Midbrain (tissue), 1 donor: ENCODE results near the gene MPPED1.

Source experiments
- DNase-seq: peaks from one replicate; lab custom pipeline; 2025; lab: John Stamatoyannopoulos, UW

Gene MPPED1

DNA sequence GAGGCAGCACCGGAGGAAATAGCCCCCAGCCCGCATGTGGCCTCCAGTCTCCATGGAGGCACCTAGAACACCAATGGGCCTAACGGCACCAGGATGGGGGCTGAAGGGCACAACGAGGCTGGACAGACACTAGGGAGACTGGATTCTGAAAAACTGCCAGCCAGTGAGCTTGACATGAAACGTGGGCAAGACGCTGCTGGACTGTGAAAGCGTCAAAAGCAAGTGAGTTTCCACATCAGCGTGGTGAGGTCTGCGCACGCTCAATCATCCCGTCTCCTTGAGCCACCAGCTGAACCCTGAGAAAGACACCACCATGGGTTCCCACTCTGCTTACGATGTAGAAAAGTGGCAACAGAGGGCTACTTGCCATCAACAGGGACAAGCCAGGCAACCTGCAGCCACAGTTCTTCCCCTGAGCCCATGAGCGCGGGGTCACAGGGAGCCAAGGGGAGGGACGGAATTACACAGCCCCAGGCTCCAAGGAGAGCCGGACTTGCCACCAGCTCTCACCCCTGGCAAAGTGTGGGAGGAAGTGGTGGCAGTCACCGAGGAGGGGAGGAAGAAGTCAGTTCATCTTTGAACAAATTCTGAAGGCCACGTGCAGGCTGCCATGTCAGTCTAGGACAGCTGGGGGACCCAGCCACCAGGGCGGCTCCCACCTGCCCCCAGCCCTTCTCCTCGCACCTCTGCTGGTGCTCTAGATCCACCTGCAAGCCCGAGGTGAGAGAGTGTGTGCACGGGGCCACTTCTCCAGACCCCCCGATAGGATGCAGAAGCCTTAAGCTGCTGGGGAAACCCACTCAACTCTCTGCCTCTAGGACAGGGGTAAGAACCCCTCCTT, 131.1 kb downstream of the MPPED1 start:
- DNase-seq = no peak

DNA sequence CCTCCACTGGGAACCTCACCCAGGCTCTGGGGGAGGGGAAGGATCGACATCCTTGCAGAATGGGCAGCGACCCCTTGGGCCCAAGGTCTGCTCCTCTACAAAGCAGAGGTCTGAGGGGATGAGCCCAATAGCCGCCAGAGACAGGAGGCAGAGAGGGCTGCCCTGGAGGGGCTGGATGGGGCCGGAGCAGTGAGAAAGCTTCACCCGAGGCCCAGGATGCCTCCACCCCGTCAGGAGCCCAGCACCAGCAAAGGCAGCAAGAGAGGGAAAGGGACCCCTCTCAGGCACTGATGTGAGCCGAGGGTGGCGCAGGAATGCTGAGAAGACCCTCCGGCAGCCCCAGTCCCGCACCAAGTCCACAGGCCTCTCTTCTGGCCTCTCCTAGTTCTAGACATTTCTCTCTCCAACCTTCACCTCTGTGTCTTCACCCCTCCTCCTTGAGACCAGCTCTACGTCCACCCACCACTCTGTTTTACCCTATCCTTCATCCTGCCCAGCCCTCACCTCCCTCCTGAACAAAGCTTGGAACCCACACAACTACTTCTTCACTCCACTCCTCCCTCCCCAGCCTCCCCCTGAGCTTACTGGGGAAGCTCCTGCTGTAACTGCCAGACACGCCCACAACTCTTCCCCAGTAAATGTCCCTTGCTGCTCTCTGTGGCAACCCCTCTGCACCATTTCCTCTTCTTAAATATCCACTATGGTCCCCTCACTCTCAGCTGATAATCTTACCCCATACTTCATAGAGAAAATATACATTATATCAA, 131.9 kb downstream of the MPPED1 start:
- DNase-seq = no peak

DNA sequence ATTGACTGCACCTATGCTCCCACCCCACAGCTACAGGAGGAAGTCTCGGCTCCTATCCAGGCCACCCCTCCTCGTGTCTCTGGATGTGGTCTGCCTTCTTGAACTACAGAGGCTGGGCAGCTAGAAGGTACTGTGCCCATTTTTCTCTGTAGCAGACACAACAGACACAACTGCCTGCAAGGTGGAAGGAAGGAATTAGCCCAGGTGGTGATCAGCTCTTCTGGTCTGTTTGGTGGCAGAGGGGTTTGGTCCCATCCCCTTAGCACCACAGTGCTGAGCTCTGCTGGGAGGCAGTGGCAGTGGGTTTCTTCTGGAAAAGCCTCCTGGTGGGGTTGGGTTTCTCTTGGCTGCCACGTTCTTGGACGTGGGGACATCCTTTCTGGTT, 132.5 kb downstream of the MPPED1 start:
- DNase-seq = no peak

DNA sequence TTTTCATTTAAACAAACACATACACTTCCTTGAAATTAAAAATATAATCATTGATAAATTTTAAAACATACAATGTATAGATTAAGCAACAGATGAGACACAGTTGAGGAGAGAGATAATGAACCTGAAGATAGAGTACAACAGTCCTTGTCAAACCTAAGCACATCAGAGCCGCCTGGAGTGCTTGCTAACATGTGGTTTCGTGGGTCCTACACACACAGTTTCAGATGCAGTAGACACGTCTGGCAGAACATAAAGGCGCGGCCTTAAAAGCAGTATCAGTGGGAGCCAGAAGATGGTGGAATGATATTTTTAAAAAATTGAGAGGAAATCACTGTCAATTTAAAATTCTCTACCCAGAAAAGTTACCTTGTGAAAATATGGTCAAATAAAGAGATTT, 134.4 kb downstream of the MPPED1 start:
- no peak for DNase-seq

DNA sequence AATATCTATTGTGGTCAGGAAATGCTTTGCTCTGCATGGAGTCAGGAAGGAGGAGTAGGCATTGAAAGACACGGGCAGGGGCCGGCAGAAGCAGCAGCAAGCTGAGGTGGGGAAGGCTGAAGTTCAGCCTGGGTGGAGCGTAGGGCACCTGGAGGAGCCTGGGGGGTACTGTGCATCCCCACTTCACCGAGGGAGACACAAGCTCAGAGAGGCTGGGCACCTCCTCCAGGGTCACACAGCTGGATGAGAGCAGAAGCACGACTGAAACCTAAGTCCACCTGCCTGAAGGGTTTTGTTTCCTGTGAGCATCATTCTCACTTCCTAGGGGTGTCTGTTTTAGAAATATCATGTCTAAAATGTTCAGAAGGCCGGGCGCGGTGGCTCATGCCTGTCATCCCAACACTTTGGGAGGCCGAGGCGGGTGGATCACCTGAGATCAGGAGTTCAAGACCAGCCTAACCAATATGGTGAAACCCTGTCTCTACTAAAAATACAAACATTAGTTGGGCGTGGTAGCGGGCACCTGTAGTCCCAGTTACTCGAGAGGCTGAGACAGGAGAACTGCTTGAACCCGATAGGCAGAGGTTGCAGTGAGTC, 138.3 kb downstream of the MPPED1 start:
- no peak for DNase-seq

DNA sequence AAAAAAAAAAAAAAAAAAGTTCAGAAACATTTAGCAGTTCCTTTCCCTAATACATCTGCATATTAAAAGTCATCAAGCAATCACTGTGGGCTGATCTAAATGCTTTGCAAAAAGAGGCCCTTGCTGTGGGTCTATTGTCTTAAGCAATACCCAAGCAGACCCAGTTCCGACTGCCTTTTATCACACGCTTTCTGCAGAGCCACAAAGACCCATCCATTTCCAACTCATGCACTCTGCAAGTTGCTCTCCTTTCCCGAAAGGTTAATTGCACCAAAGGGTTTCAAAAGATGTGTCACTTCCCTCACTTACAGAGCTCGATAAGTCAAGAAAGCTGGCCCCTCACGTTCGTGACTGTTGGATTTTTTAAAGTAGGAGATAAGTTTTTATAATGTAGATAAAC, 138.9 kb downstream of the MPPED1 start:
- DNase-seq = no peak

DNA sequence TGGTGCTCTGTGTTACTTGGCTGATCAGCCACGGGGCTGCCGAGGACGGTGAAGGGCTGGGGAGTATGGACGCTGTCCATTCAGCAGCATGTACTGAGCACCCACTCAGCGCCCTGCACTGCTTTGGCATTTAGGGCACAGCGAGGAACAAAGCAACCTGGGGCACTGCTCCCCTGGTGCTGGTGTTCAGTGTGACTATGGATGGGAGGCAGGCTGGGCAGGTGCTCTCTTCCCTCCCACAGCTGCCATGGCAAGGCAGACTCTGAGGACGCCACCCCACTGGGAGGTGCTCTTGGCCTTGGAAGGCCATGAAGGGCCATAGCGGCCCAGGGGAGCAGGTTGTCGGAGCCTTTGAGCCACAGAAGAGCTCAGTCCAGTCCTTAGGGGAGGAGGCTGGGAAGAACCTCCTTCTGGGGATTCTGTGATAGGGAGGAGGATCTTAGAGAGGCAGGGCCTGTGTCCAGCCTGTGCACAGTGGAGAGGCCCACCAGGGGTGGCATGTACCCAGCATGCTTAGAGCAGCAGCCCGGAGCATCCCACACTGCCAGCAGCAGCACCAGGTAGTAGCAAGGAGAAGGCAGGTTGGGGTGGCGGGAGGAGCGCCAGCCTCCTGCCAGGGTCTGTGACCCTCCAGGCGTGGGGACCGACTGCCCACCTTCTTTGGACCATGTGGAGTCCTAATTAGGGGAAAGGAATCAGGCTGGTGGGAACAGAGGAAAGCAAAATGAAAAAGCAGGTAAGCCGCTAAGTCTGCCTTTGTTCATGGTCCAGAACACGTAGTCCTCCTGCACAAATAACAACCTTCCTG, 141.8 kb downstream of the MPPED1 start:
- no peak for DNase-seq

DNA sequence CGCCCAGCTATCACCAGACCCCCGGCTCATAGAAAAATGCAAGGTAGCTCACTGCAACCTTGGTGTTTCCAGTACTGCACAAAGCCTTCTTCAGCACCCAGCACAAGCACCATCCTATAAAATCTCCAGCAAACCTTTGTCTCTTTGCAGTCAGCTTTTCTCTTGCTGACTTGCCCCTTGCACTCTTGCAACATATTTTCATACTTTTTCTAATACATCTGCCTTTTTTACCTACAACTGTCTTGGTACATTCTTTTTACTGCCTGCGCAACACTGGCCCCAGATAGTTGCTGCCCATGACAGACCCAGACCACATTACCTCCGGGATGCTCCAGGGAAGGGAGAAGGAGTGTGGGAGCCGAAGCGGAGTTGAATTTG, 142.4 kb downstream of the MPPED1 start:
- no peak for DNase-seq

DNA sequence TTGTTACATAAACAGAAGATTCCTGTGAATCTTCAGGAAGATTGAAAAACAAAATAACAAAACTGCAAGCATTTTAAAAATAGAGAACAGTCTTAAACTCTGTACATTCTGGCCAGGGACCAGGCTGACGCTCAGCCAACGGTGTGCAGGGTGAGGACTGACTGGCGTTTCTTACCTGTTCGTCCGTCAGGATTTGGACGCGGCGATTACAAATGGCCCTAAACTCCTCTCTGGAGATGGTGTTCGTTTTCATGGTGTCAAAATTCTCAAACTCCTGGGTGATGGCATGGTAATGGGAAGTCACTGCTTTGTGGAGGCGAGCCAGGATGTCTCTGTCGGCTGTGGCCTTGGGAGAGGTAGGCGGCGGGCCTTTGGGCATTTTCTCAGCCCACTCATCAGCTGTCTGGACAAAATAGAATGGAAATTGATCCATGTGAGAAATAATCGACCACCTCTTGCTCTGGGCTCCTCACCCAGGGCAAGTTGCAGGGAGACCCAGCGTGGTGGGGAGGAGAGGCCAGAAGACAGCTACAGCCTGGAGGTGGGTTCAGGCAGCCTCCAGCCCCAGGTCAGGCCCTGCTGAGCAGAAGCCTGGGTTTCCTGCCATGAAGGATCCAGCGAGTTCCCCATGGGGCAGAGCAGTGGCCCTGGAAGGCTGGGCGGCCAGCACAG, 143.0 kb downstream of the MPPED1 start:
- DNase-seq = no peak

DNA sequence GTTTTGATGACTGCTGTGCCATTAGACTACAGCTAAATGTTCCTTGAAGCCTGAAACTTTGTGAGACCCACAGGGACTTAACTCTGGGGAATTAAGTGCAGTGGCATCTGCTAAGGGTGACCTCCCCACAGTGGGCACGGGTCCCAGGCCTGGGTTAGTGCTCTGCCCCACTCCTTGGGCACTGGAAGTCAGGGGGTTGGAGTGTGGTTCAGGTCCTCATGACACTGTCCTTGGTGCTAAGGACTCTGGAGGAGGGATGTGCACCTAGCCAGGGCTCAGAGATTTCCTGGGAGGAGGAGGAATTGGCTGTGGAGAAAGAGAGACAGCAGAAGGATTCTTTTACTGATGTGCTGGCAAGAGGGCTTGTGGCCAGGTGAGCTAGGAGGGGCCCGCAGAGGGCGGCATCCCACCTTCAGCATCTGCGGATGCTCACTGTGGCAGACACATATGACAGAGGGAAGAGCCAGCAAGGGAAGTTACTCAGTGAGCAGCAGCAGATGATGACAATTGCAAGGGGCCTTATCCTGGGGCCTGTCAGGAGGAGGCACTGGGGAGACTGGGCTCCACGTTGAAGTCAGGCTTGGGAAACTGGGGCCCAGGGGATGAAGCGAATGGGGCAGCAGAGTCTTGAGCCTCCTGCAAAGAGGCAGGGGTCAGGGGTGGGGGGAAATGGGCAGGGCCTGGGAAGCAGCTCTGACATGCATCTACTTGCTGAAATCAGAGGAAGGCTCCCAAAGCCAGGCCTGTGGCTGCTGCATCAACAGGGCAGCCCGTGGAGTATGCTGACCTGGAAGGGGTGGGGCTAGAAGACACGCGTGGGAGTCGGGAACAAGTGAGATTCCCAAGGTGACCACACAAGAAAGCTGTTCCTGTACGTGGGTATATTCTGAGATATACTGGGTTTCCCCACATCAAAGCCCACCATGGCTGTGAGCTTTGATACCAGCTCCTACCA, 144.0 kb downstream of the MPPED1 start:
- DNase-seq = no peak
